ENCODE results near the gene KCNMB1.
A peak's percentile ranks its signal among the peaks of the same experiment; 100 is the strongest.

DNA sequence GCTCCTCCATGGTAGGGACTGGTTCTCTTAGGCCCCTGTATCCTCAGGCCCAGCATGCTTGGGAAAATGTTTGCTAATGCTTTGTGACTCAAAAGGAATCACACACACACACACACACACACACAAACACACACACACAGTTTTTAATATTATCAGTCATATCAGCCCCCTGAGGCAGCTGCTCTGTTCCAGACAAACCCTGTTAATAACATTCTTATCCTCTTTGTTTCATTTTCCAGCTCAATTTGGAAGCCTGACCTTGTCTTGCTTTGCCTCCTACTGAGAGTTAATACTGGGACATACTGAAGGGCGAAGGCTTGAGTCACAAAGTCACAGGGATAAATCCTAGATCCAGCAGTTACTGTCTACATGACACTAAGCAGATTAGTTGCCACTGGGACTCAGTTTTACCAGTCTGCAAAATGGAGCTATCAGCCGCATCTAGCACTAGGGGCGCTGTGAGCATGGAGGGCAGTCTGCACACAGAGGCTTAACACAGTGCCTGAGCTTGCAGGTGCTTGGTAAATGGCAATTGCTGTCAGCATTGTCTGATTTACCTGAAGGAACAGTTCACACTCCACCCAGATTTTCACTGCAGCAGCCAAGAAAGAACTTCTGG lies 37.1 kb upstream of the KCNMB1 start:
- TF ChIP-seq, protein P1, sequence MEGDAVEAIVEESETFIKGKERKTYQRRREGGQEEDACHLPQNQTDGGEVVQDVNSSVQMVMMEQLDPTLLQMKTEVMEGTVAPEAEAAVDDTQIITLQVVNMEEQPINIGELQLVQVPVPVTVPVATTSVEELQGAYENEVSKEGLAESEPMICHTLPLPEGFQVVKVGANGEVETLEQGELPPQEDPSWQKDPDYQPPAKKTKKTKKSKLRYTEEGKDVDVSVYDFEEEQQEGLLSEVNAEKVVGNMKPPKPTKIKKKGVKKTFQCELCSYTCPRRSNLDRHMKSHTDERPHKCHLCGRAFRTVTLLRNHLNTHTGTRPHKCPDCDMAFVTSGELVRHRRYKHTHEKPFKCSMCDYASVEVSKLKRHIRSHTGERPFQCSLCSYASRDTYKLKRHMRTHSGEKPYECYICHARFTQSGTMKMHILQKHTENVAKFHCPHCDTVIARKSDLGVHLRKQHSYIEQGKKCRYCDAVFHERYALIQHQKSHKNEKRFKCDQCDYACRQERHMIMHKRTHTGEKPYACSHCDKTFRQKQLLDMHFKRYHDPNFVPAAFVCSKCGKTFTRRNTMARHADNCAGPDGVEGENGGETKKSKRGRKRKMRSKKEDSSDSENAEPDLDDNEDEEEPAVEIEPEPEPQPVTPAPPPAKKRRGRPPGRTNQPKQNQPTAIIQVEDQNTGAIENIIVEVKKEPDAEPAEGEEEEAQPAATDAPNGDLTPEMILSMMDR (IDR thresholded peaks at IDR 0.05; ENCODE audit: low read depth, low read length, poor library complexity, severe bottlenecking), result peak; percentile 46
- TF ChIP-seq EZH2phosphoT487 (IDR thresholded peaks at IDR 0.05; ENCODE audit: borderline replicate concordance, low read length), result no peak
